Right lobe of liver (tissue), 6 donors: ENCODE results near the gene TSPO. TPM values are rescaled to one million over a fixed set of nuclear protein-coding genes. Genes with fewer than 3 reads are reported as not detected.
A peak's percentile ranks its signal among the peaks of the same experiment; 100 is the strongest.

Experiments
- ATAC-seq, 4 donors: fragments of 200-7000 bp; cut with Tn5 transposase; one replicate each; pipeline ENCODE4 v1.9.1; 2020; ENCODE audit warnings: mild to moderate bottlenecking in 4 of 4, moderate library complexity in 4 of 4
- DNase-seq, 3 donors: peaks; one replicate each; pipeline ENCODE4 v3.0.0-alpha.2; 2020
- H3K27ac ChIP-seq, 3 donors: fragments of 200-600 bp; one replicate each; pipeline ENCODE4 v1.8.0; 2022
- H3K27me3 ChIP-seq, 2 donors: fragments of 200-600 bp; one replicate each; pipeline ENCODE4 v1.8.0; 2022
- H3K36me3 ChIP-seq, 4 donors: fragments of 200-600 bp; sonication (generic) in 1 of 4; one replicate each; pipeline versions ENCODE4 v1.5.1 to v1.8.0; 2017 to 2022; ENCODE audit warnings: control low read depth in 1 of 4
- H3K4me1 ChIP-seq, 4 donors: fragments of 200-600 bp; sonication (generic) in 1 of 4; one replicate each; pipeline versions ENCODE4 v1.5.1 to v1.8.0; 2017 to 2022; ENCODE audit warnings: control low read depth in 1 of 4
- H3K4me3 ChIP-seq, 3 donors: fragments of 200-600 bp; one replicate each; pipeline ENCODE4 v1.8.0; 2022
- H3K9me3 ChIP-seq, 4 donors: fragments of 200-600 bp; sonication (generic) in 1 of 4; one replicate each; pipeline versions ENCODE4 v1.5.1 to v1.8.0; 2017 to 2022; ENCODE audit warnings: control low read depth in 1 of 4
- CTCF ChIP-seq, 4 donors: fragments of 200-600 bp in 3 of 4; fragments of 450-650 bp in 1 of 4; IDR thresholded peaks; one replicate each; pipeline versions ENCODE4 v1.5.1 to v1.8.0; 2016 to 2022; ENCODE audit warnings: antibody characterized with exemption in 4 of 4, mild to moderate bottlenecking in 2 of 4
- POLR2A ChIP-seq: fragments of 450-650 bp; IDR thresholded peaks from one replicate; pipeline ENCODE4 v1.6.1; 2017; ENCODE audit warnings: antibody characterized with exemption, mild to moderate bottlenecking
- WGBS: methylation state at CpG from one replicate; pipeline ENCODE4 v1.1.6; 2018; ENCODE audit warnings: low coverage, low lambda C conversion rate; ENCODE audit not compliant: insufficient coverage; ENCODE audit errors: missing lambda C conversion rate; 5-methylcytosine and 5-hydroxymethylcytosine counted together
- intact Hi-C, 2 donors: fragments of 100-400 bp; cut with DNase I; formaldehyde crosslinking; loops; one replicate each; pipeline versions ENCODE4 v1.11.2 to v1.14.1; 2022
- total RNA-seq, 6 experiments: library from RNA; depleted of rRNA in 2 of 6; stranded (reverse); fragments of >200 nt in 2 of 6; fragmentation: NEBNext Ultra II Directional in 3 of 6; extraction: Animal tissue kit (Norgen Biotek cat#: 25700) in 3 of 6; gene quantifications; one replicate each; pipeline versions ENCODE4 v1.1.0 to v1.2.4, GENCODE V29; 2016 to 2023
- donor health status: DM: no; HTN: yes; CAD: no.
- donor health status: DM: no; HTN: no; CAD: no.
- donor health status: DM: no; HTN: no; CAD: no.
- donor health status: DM: no; HTN: yes; CAD: no.
- donor health status: DM: no; HTN: yes; CAD: no.

Gene TSPO
- total RNA-seq, 6 experiments from 2014 or later: 18.1 to 198 (median 31.9) TPM

GRCh38 chr22:43205261-43205691 lies 53.9 kb downstream of the TSPO start:
- Histone ChIP-seq H3K27me3 (no peaks in the 10 kb centered on the region), H3K36me3 (no peaks in the 10 kb centered on the region), H3K9me3 (no peaks in the 10 kb centered on the region), H3K27ac (no peak overlapping the region), H3K4me3 (no peak overlapping the region), H3K4me1 (no peaks in the 10 kb centered on the region)
- intact Hi-C loops: no loop called here
- WGBS: no CpG with 5 or more reads among the region's 9 CpGs
- no peak for TF ChIP-seq POLR2A
- no peak for TF ChIP-seq CTCF (IDR thresholded peaks at IDR 0.05)
- no peak for ATAC-seq
- no peak for DNase-seq

- Histone ChIP-seq H3K36me3 (no peaks in the 10 kb centered on the region), H3K27me3 (no peaks in the 10 kb centered on the region), H3K4me1 (no peaks in the 10 kb centered on the region), H3K9me3 (no peaks in the 10 kb centered on the region), H3K4me3 (no peak overlapping the region), H3K27ac (no peak overlapping the region)
- ATAC-seq (no peak), DNase-seq (no peak)
- intact Hi-C loops: no loop called here
- 76% methylated on average over 5 of the region's 5 CpGs for WGBS
- TF ChIP-seq POLR2A: no peak
- no peak for TF ChIP-seq CTCF (IDR thresholded peaks at IDR 0.05)
Observed at GRCh38 chr22:43205748-43206508, 54.6 kb downstream of the TSPO start.

GRCh38 chr22:43206509-43207161 lies 55.3 kb downstream of the TSPO start:
- no peak for DNase-seq

GRCh38 chr22:43207386-43207785 lies 56.0 kb downstream of the TSPO start:
- no peaks in the 10 kb centered on the region for H3K4me1 ChIP-seq
- no peak overlapping the region for H3K27ac ChIP-seq
- H3K4me3 ChIP-seq: no peak overlapping the region
- WGBS: 84% methylated on average over 5 of the region's 13 CpGs
- TF ChIP-seq POLR2A (no peak), CTCF (IDR thresholded peaks at IDR 0.05) (no peak)
- no peak for DNase-seq
- intact Hi-C loops: no loop called here
- no peak for ATAC-seq
- H3K36me3 ChIP-seq: no peaks in the 10 kb centered on the region
- no peaks in the 10 kb centered on the region for H3K9me3 ChIP-seq
- H3K27me3 ChIP-seq: no peaks in the 10 kb centered on the region

More at GRCh38 chr22:43206509-43207161, 55.3 kb downstream of the TSPO start:
- no peaks in the 10 kb centered on the region for H3K36me3 ChIP-seq
- TF ChIP-seq CTCF (IDR thresholded peaks at IDR 0.05) (no peak), POLR2A (no peak)
- H3K9me3 ChIP-seq: no peaks in the 10 kb centered on the region
- peak in 1 of 4 donors; percentile 23 for ATAC-seq
- 44% methylated on average over 15 of the region's 23 CpGs for WGBS
- no peaks in the 10 kb centered on the region for H3K27me3 ChIP-seq
- H3K4me3 ChIP-seq: no peak overlapping the region
- H3K4me1 ChIP-seq: no peaks in the 10 kb centered on the region
- intact Hi-C loops: no loop called here
- H3K27ac ChIP-seq: no peak overlapping the region
